Measurements from ENCODE around the gene MMUT. TPM values are rescaled to one million over a fixed set of nuclear protein-coding genes. Genes with fewer than 3 reads are reported as not detected.
"Not testable (repeated sequence)": the region's sequence is repeated elsewhere in the genome, so short reads cannot be mapped to it uniquely, and the experiment has no call there.

MMUT gene
- total and polyA plus RNA-seq, 2 experiments from 2014 or later, result 10.5 to 21.7 TPM

DNA sequence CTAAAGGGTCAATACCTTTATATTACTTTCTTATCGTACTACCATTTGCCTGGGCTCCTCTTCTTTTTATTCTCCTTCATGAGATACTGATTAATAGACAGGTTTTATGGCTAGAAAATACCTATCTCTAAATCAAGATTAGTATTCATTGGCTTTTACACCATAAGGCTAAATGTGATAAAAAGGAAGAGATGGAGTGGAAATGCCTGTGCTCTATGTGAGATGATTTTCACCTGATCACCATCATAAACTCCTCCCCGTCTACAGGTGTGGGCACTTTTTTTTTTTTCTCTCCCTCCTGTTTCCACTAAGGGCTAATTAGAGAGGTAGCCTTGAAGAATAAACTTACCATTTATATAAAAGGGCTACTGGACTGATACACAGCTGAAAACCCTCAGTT lies 36.6 kb upstream of the MMUT start, which contains the start of gene GLYATL3:
Gene GLYATL3 (plus strand): TSS at position 301 of the 400 bp plus-strand sequence. CDS start 12,068 bp downstream, outside the sequence.
- in situ Hi-C loops (cut with MboI), result no loop called here
- Histone ChIP-seq H3K9me2 (ENCODE audit: insufficient read depth) (no peaks in the 10 kb centered on the region), H3K4me1 (ENCODE audit: insufficient read depth) (no peaks in the 10 kb centered on the region), H3K4me3 (no peak within 1 kb of the TSS), H3K79me2 (ENCODE audit: insufficient read depth) (no peaks in the 10 kb centered on the region), H2AFZ (no peak within 1 kb of the TSS), H3K4me2 (ENCODE audit: unreplicated experiment) (no peak within 1 kb of the TSS), H4K20me1 (ENCODE audit: insufficient read depth) (no peaks in the 10 kb centered on the region), H3K9ac (no peak within 1 kb of the TSS), H3K27ac (no peak within 1 kb of the TSS), H3K36me3 (ENCODE audit: low read depth) (no peaks in the 10 kb centered on the region), H3K27me3 (replicated peaks; ENCODE audit: insufficient read depth) (no peaks in the 10 kb centered on the region), H3K9me3 (ENCODE audit: low read depth) (no peaks in the 10 kb centered on the region), H3F3A (ENCODE audit: insufficient read depth) (no peaks in the 10 kb centered on the region)
- 15 to 22% methylated on average over 2 of the region's 2 CpGs for WGBS, 2 experiments (ENCODE audit: low coverage in 1 of 2, low lambda C conversion rate in 2 of 2, missing lambda C conversion rate in 2 of 2)
- TF ChIP-seq EZH2phosphoT487 (IDR thresholded peaks at IDR 0.05; ENCODE audit: insufficient read depth, low read depth), result no peak
- no peak for TF ChIP-seq EZH2 (IDR thresholded peaks at IDR 0.05; ENCODE audit: insufficient read depth, poor library complexity, severe bottlenecking)
- DNase-seq, result no peak

DNA sequence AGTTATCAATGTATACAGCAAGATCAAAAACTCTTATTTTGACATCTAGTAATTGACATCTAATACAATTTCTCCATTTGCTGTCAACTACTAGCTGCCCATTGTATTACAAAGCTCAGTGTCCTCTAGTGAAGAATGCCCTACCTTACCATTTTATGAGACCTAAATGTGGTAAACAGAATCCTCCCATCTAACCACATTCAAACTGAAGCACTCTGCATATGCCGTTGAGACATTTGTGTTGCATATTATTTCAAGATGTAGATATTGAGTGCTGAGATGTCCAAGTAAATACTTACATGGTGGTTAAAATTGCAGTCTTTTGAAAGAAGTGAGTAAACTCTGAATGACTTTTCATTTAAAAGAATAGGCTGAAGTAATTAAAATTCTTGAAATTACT lies 36.1 kb upstream of the MMUT start:
- H3K27me3 ChIP-seq (replicated peaks; ENCODE audit: insufficient read depth), result no peaks in the 10 kb centered on the region
- no peaks in the 10 kb centered on the region for H3F3A ChIP-seq (ENCODE audit: insufficient read depth)
- no peak overlapping the region for H3K27ac ChIP-seq
- no peaks in the 10 kb centered on the region for H3K79me2 ChIP-seq (ENCODE audit: insufficient read depth)
- H3K9me3 ChIP-seq (ENCODE audit: low read depth), result no peaks in the 10 kb centered on the region
- DNase-seq, result no peak
- no peak overlapping the region for H2AFZ ChIP-seq
- in situ Hi-C loops (cut with MboI), result no loop called here
- no peaks in the 10 kb centered on the region for H3K9me2 ChIP-seq (ENCODE audit: insufficient read depth)
- no peak overlapping the region for H3K4me3 ChIP-seq
- WGBS, 2 experiments (ENCODE audit: low coverage in 1 of 2, low lambda C conversion rate in 2 of 2, missing lambda C conversion rate in 2 of 2), result 0 to 4% methylated on average over 1 of the region's 1 CpG
- H3K4me1 ChIP-seq (ENCODE audit: insufficient read depth), result no peaks in the 10 kb centered on the region
- no peaks in the 10 kb centered on the region for H4K20me1 ChIP-seq (ENCODE audit: insufficient read depth)
- no peak overlapping the region for H3K4me2 ChIP-seq (ENCODE audit: unreplicated experiment)
- TF ChIP-seq EZH2 (IDR thresholded peaks at IDR 0.05; ENCODE audit: insufficient read depth, poor library complexity, severe bottlenecking), result no peak
- no peak for TF ChIP-seq EZH2phosphoT487 (IDR thresholded peaks at IDR 0.05; ENCODE audit: insufficient read depth, low read depth)
- no peaks in the 10 kb centered on the region for H3K36me3 ChIP-seq (ENCODE audit: low read depth)
- H3K9ac ChIP-seq, result no peak overlapping the region

DNA sequence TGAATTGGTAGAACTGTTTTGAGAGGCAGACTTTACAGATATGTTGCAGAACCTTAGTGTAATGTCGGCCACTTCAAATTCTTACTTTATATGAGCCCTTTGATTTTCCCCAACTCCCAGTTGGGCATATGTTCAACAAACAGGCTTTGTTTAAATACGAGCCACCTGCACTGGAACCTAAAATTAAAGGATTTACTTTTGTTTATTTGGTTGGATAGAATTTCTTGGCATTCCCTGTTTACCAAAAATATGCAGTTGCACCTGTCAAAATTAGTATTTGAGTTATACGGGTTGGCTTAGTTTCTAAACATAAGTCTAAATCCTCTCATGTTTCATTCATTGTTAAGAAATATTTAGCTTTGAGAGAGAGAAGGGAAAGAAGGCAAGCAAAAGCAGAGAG lies 34.3 kb upstream of the MMUT start:
- no peak for TF ChIP-seq EZH2 (IDR thresholded peaks at IDR 0.05; ENCODE audit: insufficient read depth, poor library complexity, severe bottlenecking)
- TF ChIP-seq EZH2phosphoT487 (IDR thresholded peaks at IDR 0.05; ENCODE audit: insufficient read depth, low read depth), result no peak
- no peaks in the 10 kb centered on the region for H3K79me2 ChIP-seq (ENCODE audit: insufficient read depth)
- no peaks in the 10 kb centered on the region for H3K4me1 ChIP-seq (ENCODE audit: insufficient read depth)
- DNase-seq, result no peak
- no peak overlapping the region for H3K4me3 ChIP-seq
- H4K20me1 ChIP-seq (ENCODE audit: insufficient read depth), result no peaks in the 10 kb centered on the region
- no peaks in the 10 kb centered on the region for H3K36me3 ChIP-seq (ENCODE audit: low read depth)
- no peaks in the 10 kb centered on the region for H3F3A ChIP-seq (ENCODE audit: insufficient read depth)
- H3K27me3 ChIP-seq (replicated peaks; ENCODE audit: insufficient read depth), result no peaks in the 10 kb centered on the region
- WGBS, 2 experiments (ENCODE audit: low coverage in 1 of 2, low lambda C conversion rate in 2 of 2, missing lambda C conversion rate in 2 of 2), result 92 to 95% methylated on average over 3 of the region's 3 CpGs
- H2AFZ ChIP-seq, result no peak overlapping the region
- H3K4me2 ChIP-seq (ENCODE audit: unreplicated experiment), result no peak overlapping the region
- in situ Hi-C loops (cut with MboI), result no loop called here
- no peak overlapping the region for H3K9ac ChIP-seq
- H3K9me2 ChIP-seq (ENCODE audit: insufficient read depth), result no peaks in the 10 kb centered on the region
- no peak overlapping the region for H3K27ac ChIP-seq
- H3K9me3 ChIP-seq (ENCODE audit: low read depth), result no peaks in the 10 kb centered on the region

DNA sequence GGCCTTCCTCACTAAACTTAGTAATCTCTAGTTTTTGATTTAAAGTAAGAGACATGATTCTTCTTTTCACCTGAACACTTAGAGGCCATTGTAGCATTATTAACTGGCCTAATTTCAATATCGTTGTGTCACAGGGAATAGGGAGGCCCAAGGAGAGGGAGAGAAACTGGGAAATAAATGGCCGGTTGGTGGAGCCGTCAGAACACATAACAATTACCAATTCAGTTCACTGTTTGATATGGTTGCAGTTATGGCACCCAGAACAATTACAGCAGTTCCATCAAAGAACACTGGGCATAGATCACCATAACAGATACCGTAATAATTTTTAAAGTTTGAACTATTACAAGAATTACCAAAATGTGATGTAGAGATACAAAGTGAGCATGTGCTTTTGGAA lies 27.6 kb upstream of the MMUT start:
- Histone ChIP-seq H3K27me3 (replicated peaks; ENCODE audit: insufficient read depth) (no peaks in the 10 kb centered on the region), H3F3A (ENCODE audit: insufficient read depth) (no peaks in the 10 kb centered on the region), H3K9me2 (ENCODE audit: insufficient read depth) (no peaks in the 10 kb centered on the region), H3K4me1 (ENCODE audit: insufficient read depth) (no peaks in the 10 kb centered on the region), H3K36me3 (ENCODE audit: low read depth) (no peaks in the 10 kb centered on the region; the same call in 1 of the 2 replicates), H3K9ac (no peak overlapping the region), H3K79me2 (ENCODE audit: insufficient read depth) (no peaks in the 10 kb centered on the region), H3K27ac (no peak overlapping the region), H3K4me2 (ENCODE audit: unreplicated experiment) (no peak overlapping the region), H3K4me3 (no peak overlapping the region), H2AFZ (no peak overlapping the region), H3K9me3 (ENCODE audit: low read depth) (no peaks in the 10 kb centered on the region), H4K20me1 (ENCODE audit: insufficient read depth) (no peaks in the 10 kb centered on the region)
- WGBS, 2 experiments (ENCODE audit: low coverage in 1 of 2, low lambda C conversion rate in 2 of 2, missing lambda C conversion rate in 2 of 2), result 97 to 99% methylated on average over 4 of the region's 4 CpGs
- TF ChIP-seq EZH2 (IDR thresholded peaks at IDR 0.05; ENCODE audit: insufficient read depth, poor library complexity, severe bottlenecking) (no peak), EZH2phosphoT487 (IDR thresholded peaks at IDR 0.05; ENCODE audit: insufficient read depth, low read depth) (no peak)
- DNase-seq, result no peak
- in situ Hi-C loops (cut with MboI), result no loop called here

DNA sequence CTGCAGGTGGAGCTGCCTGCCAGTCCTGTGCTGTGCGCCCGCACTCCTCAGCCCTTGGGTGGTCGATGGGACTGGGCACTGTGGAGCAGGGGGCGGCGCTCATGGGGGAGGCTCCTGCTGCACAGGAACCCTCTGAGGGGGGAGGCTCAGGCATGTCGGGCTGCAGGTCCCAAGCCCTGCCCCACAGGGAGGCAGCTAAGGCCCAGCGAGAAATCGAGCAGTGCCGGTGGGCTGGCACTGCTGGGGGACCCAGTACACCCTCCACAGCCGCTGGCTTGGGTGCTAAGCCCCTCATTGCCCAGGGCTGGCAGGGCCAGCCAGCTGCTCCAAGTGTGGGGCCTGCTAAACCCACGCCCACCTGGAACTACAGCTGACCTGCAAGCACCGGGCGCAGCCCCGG lies 20.3 kb upstream of the MMUT start:
- H3K27ac ChIP-seq; H3K4me2 ChIP-seq (ENCODE audit: unreplicated experiment); H2AFZ ChIP-seq; H3F3A ChIP-seq (ENCODE audit: insufficient read depth); H3K4me1 ChIP-seq (ENCODE audit: insufficient read depth); H3K79me2 ChIP-seq (ENCODE audit: insufficient read depth); H4K20me1 ChIP-seq (ENCODE audit: insufficient read depth); H3K27me3 ChIP-seq (replicated peaks; ENCODE audit: insufficient read depth); in situ Hi-C loops (cut with MboI); H3K9me3 ChIP-seq (ENCODE audit: low read depth); H3K9me2 ChIP-seq (ENCODE audit: insufficient read depth); DNase-seq; H3K4me3 ChIP-seq; H3K9ac ChIP-seq; H3K36me3 ChIP-seq (ENCODE audit: low read depth): not testable (repeated sequence)
- WGBS, 2 experiments (ENCODE audit: low coverage in 1 of 2, low lambda C conversion rate in 2 of 2, missing lambda C conversion rate in 2 of 2), result 91 to 96% methylated on average over 8 to 14 of the region's 14 CpGs

DNA sequence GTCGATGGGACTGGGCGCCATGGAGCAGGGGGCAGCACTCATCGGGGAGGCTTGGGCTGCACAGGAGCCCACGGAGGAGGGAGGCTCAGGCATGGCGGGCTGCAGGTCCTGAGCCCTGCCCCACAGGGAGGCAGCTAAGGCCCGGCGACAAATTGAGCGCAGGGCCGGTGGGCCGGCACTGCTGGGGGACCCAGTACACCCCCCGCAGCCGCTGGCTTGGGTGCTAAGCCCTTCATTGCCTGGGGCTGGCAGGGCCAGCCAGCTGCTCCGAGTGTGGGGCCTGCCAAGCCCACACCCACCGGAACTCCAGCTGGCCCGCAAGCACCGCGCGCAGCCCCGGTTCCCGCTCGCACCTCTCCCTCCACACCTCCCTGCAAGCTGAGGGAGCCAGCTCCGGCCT lies 18.8 kb upstream of the MMUT start:
- H3K4me3 ChIP-seq; H2AFZ ChIP-seq; H3K79me2 ChIP-seq (ENCODE audit: insufficient read depth); H3K9me3 ChIP-seq (ENCODE audit: low read depth); H3K27me3 ChIP-seq (replicated peaks; ENCODE audit: insufficient read depth); H3K27ac ChIP-seq; DNase-seq; H3K4me1 ChIP-seq (ENCODE audit: insufficient read depth); H3K9ac ChIP-seq; H3F3A ChIP-seq (ENCODE audit: insufficient read depth); H3K4me2 ChIP-seq (ENCODE audit: unreplicated experiment); H3K9me2 ChIP-seq (ENCODE audit: insufficient read depth); H4K20me1 ChIP-seq (ENCODE audit: insufficient read depth); in situ Hi-C loops (cut with MboI); H3K36me3 ChIP-seq (ENCODE audit: low read depth): not testable (repeated sequence)
- WGBS, 2 experiments (ENCODE audit: low coverage in 1 of 2, low lambda C conversion rate in 2 of 2, missing lambda C conversion rate in 2 of 2), result 96 to 97% methylated on average over 14 to 18 of the region's 22 CpGs
